A549 (cell line): ENCODE measurements around the gene RPS6KA1. TPM values are rescaled to one million over a fixed set of nuclear protein-coding genes. Genes with fewer than 3 reads are reported as not detected.
"Not testable (repeated sequence)": the region's sequence is repeated elsewhere in the genome, so short reads cannot be mapped to it uniquely, and the experiment has no call there.

Source experiments
- ATAC-seq, 2 experiments: fragments of 200-7000 bp in 1 of 2; fragments of >200 bp in 1 of 2; cut with Nextera tagmentation in 1 of 2; cut with Tn5 transposase in 1 of 2; 3 replicates each; pipeline versions ENCODE4 v1.8.0 to v1.9.1; 2018 to 2020; ENCODE audit warnings: mild to moderate bottlenecking in 1 of 2, moderate library complexity in 1 of 2
- CTCF ChIA-PET: fragments of 300-600 bp; sonication (Branson Sonifier 250); formaldehyde crosslinking; extraction: SDS; loops from one replicate; lab custom pipeline; 2021; ENCODE audit warnings: antibody characterized with exemption, inconsistent platforms; lab: Yijun Ruan, JAX
- POLR2A ChIA-PET: fragments of 350-600 bp; formaldehyde crosslinking; extraction: SDS; loops from one replicate; lab custom pipeline; 2021; ENCODE audit warnings: antibody characterized with exemption, inconsistent platforms; lab: Yijun Ruan, JAX
- DNase-seq, 2 experiments: peaks; one replicate each; pipeline versions ENCODE4 v3.0.0 to v3.0.0-alpha.2; 2011 to 2016; ENCODE audit warnings: low read depth in 1 of 2, low spot score in 1 of 2
- FAIRE-seq: peaks from 2 replicates; lab custom pipeline; 2011; peaks lifted over from hg19 to GRCh38; lab: Jason Lieb, UNC
- H3K27ac ChIP-seq, 2 experiments: fragments of >200 bp; sonication (Bioruptor Twin); formaldehyde crosslinking; 3 replicates each; pipeline ENCODE4 v1.5.1; 2016 to 2017
- H3K4me1 ChIP-seq: fragments of >200 bp; sonication (Bioruptor Twin); formaldehyde crosslinking; 3 replicates; pipeline ENCODE4 v1.6.1; 2016
- H3K4me2 ChIP-seq: fragments of >200 bp; sonication (Bioruptor Twin); formaldehyde crosslinking; 3 replicates; pipeline ENCODE4 v1.6.1; 2016
- H3K4me3 ChIP-seq: fragments of >200 bp; sonication (Bioruptor Twin); formaldehyde crosslinking; 3 replicates; pipeline ENCODE4 v1.5.1; 2016
- H3K9me3 ChIP-seq: fragments of >200 bp; sonication (Bioruptor Twin); formaldehyde crosslinking; 3 replicates; pipeline ENCODE4 v1.6.1; 2016
- BHLHE40 ChIP-seq: IDR thresholded peaks from 2 replicates; pipeline ENCODE4 v1.6.1; 2012; ENCODE audit warnings: low read depth, low read length, inconsistent platforms
- CBX8 ChIP-seq: fragments of 200-600 bp; sonication (generic); IDR thresholded peaks from 2 replicates; pipeline ENCODE4 v1.6.1; 2016
- CEBPB ChIP-seq, 2 experiments: fragments of >200 bp in 1 of 2; sonication (Bioruptor Twin) in 1 of 2; formaldehyde crosslinking in 1 of 2; IDR thresholded peaks; 2 replicates each; pipeline ENCODE4 v1.6.1; 2012 to 2016
- CHD2 ChIP-seq: fragments of 150-350 bp; IDR thresholded peaks from 2 replicates; pipeline ENCODE4 v1.6.1; 2014; ENCODE audit warnings: low read length; ENCODE audit not compliant: partially characterized antibody
- CHD4 ChIP-seq: fragments of 200-600 bp; sonication (generic); IDR thresholded peaks from 2 replicates; pipeline ENCODE4 v1.6.1; 2016; ENCODE audit warnings: antibody characterized with exemption, mild to moderate bottlenecking, borderline replicate concordance
- EHF ChIP-seq: fragments of 250-450 bp; sonication (Bioruptor Pico); IDR thresholded peaks from 2 replicates; pipeline ENCODE4 v1.5.0; 2020; ENCODE audit warnings: mild to moderate bottlenecking
- ESRRA ChIP-seq: fragments of 150-350 bp; IDR thresholded peaks from 2 replicates; pipeline ENCODE4 v1.6.1; 2014; ENCODE audit warnings: mild to moderate bottlenecking, low read length, borderline replicate concordance
- FOSL2 ChIP-seq, 2 experiments: fragments of 450-650 bp in 1 of 2; fragments of >200 bp in 1 of 2; sonication (Bioruptor Twin) in 1 of 2; formaldehyde crosslinking; IDR thresholded peaks; 2 replicates each; pipeline versions ENCODE4 v1.5.0 to v1.6.1; 2016 to 2020; ENCODE audit warnings: mild to moderate bottlenecking in 1 of 2, moderate library complexity in 1 of 2
- HES2 ChIP-seq: fragments of >200 bp; sonication (Bioruptor Twin); formaldehyde crosslinking; IDR thresholded peaks from 2 replicates; pipeline ENCODE4 v1.6.1; 2016
- HEYL ChIP-seq: fragments of 250-450 bp; sonication (Bioruptor Pico); IDR thresholded peaks from 2 replicates; pipeline ENCODE4 v1.8.0; 2021; ENCODE audit warnings: mild to moderate bottlenecking, moderate library complexity
- HMGXB4 ChIP-seq: fragments of 250-450 bp; sonication (Bioruptor Pico); IDR thresholded peaks from 2 replicates; pipeline ENCODE4 v1.5.0; 2021; ENCODE audit warnings: mild to moderate bottlenecking, moderate library complexity, borderline replicate concordance
- HOXA7 ChIP-seq: fragments of 250-450 bp; sonication (Bioruptor Pico); IDR thresholded peaks from 2 replicates; pipeline ENCODE4 v1.5.0; 2020; ENCODE audit warnings: mild to moderate bottlenecking, moderate library complexity
- KDM1A ChIP-seq: fragments of 200-600 bp; sonication (generic); IDR thresholded peaks from 2 replicates; pipeline ENCODE4 v1.6.1; 2016; ENCODE audit warnings: low read depth, mild to moderate bottlenecking
- KDM5A ChIP-seq: fragments of 200-600 bp; sonication (generic); IDR thresholded peaks from 2 replicates; pipeline ENCODE4 v1.6.1; 2016; ENCODE audit warnings: antibody characterized with exemption, mild to moderate bottlenecking
- NR3C1 ChIP-seq: fragments of >200 bp; sonication (Bioruptor Twin); formaldehyde crosslinking; IDR thresholded peaks from 3 replicates; pipeline ENCODE4 v1.6.1; 2017
- POLR2AphosphoS2 ChIP-seq: conservative IDR thresholded peaks from 2 replicates; pipeline ENCODE4 v1.6.1; 2012; ENCODE audit warnings: low read length, improper control_type of control experiment, inconsistent platforms
- RCOR1 ChIP-seq: fragments of 150-350 bp; IDR thresholded peaks from 2 replicates; pipeline ENCODE4 v1.6.1; 2014; ENCODE audit warnings: antibody characterized with exemption, low read length, low read depth
- RFX5 ChIP-seq: fragments of 450-650 bp; IDR thresholded peaks from 2 replicates; pipeline ENCODE4 v1.7.1; 2014; ENCODE audit warnings: antibody characterized with exemption, mild to moderate bottlenecking, moderate library complexity
- ZC3H11A ChIP-seq: fragments of 450-650 bp; IDR thresholded peaks from 2 replicates; pipeline ENCODE4 v1.6.1; 2014; ENCODE audit warnings: antibody characterized with exemption, mild to moderate bottlenecking
- WGBS: methylation state at CpG from one replicate; pipeline ENCODE4 v1.1.6; 2017; ENCODE audit errors: missing lambda C conversion rate; 5-methylcytosine and 5-hydroxymethylcytosine counted together
- polyA plus RNA-seq, 4 experiments: library from polyadenylated mRNA; depleted of rRNA in 3 of 4; stranded (reverse); fragments of >200 nt; fragmentation: RNase III in 1 of 4; extraction: RNeasy Plus Mini Kit Qiagen cat#74134 plus additional on column Dnase treatment in 1 of 4; gene quantifications; 2 replicates in 3 of 4; 3 replicates in 1 of 4; pipeline ENCODE4 v1.2.3, GENCODE V29; 2011 to 2017

Gene RPS6KA1
- polyA plus RNA-seq, 2 of the 4 experiments (the other 2 are of a cell fraction), result 9.8 to 12.4 TPM

GRCh38 chr1:26515836-26516235 lies 13.7 kb upstream of the RPS6KA1 start:
- H3K4me3 ChIP-seq, DNase-seq, H3K4me1 ChIP-seq, ATAC-seq, CTCF ChIA-PET, H3K27ac ChIP-seq, FAIRE-seq, H3K9me3 ChIP-seq, H3K4me2 ChIP-seq: not testable (repeated sequence)
- WGBS, result 84% methylated on average over 4 of the region's 4 CpGs
- POLR2A ChIA-PET, result interaction anchor here (0.5 to 1.9 kb wide), 2 partner anchors 15 to 24 kb away, joined by 6 to 8 read pairs; no protein-coding TSS in a partner anchor

- Histone ChIP-seq H3K4me1 (no peaks in the 10 kb centered on the region), H3K4me3 (no peak overlapping the region), H3K27ac (no peak overlapping the region), H3K4me2 (no peak overlapping the region), H3K9me3 (no peaks in the 10 kb centered on the region)
- ChIA-PET CTCF (interaction anchor here (0.6 to 1.2 kb wide), 5 partner anchors 9 to 233 kb away, joined by 3 to 5 read pairs (median 3); no protein-coding TSS in a partner anchor), POLR2A (interaction anchor here (1.9 kb wide), 1 partner anchor 16 kb away, joined by 8 read pairs; no protein-coding TSS in a partner anchor)
- DNase-seq, result no peak
- no peak for FAIRE-seq
- ATAC-seq, result no peak
- TF ChIP-seq HES2 (no peak), EHF (CRISPR knock-in tag) (no peak), CHD4 (no peak), POLR2AphosphoS2 (no peak), ESRRA (no peak), HOXA7 (CRISPR knock-in tag) (no peak), CEBPB (IDR thresholded peaks at IDR 0.05) (no peak), KDM5A (no peak), NR3C1 (no peak), HMGXB4 (no peak), BHLHE40 (no peak), RFX5 (no peak), HEYL (CRISPR knock-in tag) (no peak), ZC3H11A (no peak), FOSL2 (IDR thresholded peaks at IDR 0.05) (no peak), FOSL2 (CRISPR knock-in tag; IDR thresholded peaks at IDR 0.05) (no peak), RCOR1 (no peak), CHD2 (no peak), KDM1A (no peak), CBX8 (no peak)
- WGBS, result 85% methylated on average over 4 of the region's 4 CpGs
Measured at GRCh38 chr1:26516987-26517765, 12.4 kb upstream of the RPS6KA1 start.

- H3K9me3 ChIP-seq, result no peaks in the 10 kb centered on the region
- FAIRE-seq (no peak), ATAC-seq (no peak), DNase-seq (no peak)
- H3K4me3 ChIP-seq, result no peak overlapping the region
- TF ChIP-seq ESRRA, result no peak
- no peak for TF ChIP-seq EHF (CRISPR knock-in tag)
- H3K4me1 ChIP-seq, result no peaks in the 10 kb centered on the region
- no peak overlapping the region for H3K4me2 ChIP-seq
- ChIA-PET CTCF (interaction anchor here (0.6 to 1.2 kb wide), 4 partner anchors 11 to 233 kb away, joined by 3 to 5 read pairs (median 3); no protein-coding TSS in a partner anchor), POLR2A (interaction anchor here (1.9 kb wide), 1 partner anchor 17 kb away, joined by 8 read pairs; no protein-coding TSS in a partner anchor)
- 48% methylated on average over 1 of the region's 1 CpG for WGBS
- no peak overlapping the region for H3K27ac ChIP-seq
Measured at GRCh38 chr1:26517766-26518049, 11.9 kb upstream of the RPS6KA1 start.
